NB4 (cell line): Measurements from ENCODE around the gene DARS1.
A peak's percentile ranks its signal among the peaks of the same experiment; 100 is the strongest.

Source experiments
- DNase-seq: peaks from one replicate; pipeline ENCODE4 v3.0.0; 2010; ENCODE audit warnings: low read depth
- H3K4me3 ChIP-seq: one replicate; pipeline ENCODE4 v1.5.1; 2011; ENCODE audit warnings: mild to moderate bottlenecking, low read depth, low read length, moderate library complexity
- MYC ChIP-seq: IDR thresholded peaks from 2 replicates; pipeline ENCODE4 v1.6.1; 2011; ENCODE audit warnings: low read depth, low read length
- POLR2A ChIP-seq: IDR thresholded peaks from 2 replicates; pipeline ENCODE4 v1.6.1; 2011; ENCODE audit warnings: mild to moderate bottlenecking; ENCODE audit not compliant: insufficient read length; ENCODE audit errors: extremely low read depth
- TF ChIP-seq, protein P1 (sequence below): IDR thresholded peaks from 2 replicates; pipeline ENCODE4 v1.6.1; 2011; ENCODE audit warnings: low read depth, low read length
- TF ChIP-seq, protein P2 (sequence below): IDR thresholded peaks from one replicate; pipeline ENCODE4 v1.5.1; 2012; ENCODE audit warnings: low read depth, low read length

The DARS1 gene

DNA sequence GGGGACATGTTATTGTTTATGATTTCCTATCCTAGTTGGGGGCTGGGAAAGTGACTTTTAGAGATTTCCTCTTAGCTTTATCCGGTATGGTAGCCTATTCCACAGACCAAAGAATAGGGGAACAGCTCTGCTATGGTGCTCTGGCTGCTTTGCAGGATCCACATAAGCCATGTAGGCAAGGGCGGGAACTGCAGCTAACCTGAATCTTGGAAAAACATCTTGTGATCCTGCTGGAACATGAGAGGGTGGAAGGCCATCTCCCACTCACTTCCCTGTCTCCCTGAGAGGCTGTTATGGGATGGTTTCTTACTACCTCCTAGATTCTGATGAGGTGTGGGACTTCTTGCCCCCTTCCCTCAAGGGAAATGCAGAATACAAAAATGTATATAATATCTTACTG is 2.0 kb upstream of the DARS1 start:
- TF ChIP-seq, protein P1, sequence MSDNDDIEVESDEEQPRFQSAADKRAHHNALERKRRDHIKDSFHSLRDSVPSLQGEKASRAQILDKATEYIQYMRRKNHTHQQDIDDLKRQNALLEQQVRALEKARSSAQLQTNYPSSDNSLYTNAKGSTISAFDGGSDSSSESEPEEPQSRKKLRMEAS: no peak
- no peak for TF ChIP-seq MYC
- DNase-seq: no peak
- H3K4me3 ChIP-seq: no peak overlapping the region

DNA sequence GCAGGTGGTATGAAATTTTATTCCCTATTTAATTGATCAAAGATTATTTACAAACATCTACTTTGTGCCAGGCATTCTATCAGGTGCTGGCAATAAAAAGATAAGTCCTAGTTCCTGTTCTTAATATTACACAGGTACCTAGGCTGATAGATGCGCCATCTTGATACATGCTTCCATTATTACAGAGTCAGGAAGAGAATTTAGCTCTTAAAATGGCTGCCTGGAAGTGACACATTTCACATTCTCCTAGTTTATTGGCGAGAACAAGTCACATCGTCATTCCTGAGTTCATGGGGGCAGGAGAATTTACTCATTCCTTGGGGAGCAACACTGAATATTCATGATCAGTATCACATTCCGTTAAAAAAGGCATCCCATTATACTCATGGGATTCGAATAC is 1.1 kb upstream of the DARS1 start:
- TF ChIP-seq POLR2A (no peak), MYC (no peak)
- TF ChIP-seq, protein P1: no peak
- TF ChIP-seq, protein P2, sequence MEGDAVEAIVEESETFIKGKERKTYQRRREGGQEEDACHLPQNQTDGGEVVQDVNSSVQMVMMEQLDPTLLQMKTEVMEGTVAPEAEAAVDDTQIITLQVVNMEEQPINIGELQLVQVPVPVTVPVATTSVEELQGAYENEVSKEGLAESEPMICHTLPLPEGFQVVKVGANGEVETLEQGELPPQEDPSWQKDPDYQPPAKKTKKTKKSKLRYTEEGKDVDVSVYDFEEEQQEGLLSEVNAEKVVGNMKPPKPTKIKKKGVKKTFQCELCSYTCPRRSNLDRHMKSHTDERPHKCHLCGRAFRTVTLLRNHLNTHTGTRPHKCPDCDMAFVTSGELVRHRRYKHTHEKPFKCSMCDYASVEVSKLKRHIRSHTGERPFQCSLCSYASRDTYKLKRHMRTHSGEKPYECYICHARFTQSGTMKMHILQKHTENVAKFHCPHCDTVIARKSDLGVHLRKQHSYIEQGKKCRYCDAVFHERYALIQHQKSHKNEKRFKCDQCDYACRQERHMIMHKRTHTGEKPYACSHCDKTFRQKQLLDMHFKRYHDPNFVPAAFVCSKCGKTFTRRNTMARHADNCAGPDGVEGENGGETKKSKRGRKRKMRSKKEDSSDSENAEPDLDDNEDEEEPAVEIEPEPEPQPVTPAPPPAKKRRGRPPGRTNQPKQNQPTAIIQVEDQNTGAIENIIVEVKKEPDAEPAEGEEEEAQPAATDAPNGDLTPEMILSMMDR: no peak
- DNase-seq: no peak
- peak overlapping the region; percentile 98 for H3K4me3 ChIP-seq

DNA sequence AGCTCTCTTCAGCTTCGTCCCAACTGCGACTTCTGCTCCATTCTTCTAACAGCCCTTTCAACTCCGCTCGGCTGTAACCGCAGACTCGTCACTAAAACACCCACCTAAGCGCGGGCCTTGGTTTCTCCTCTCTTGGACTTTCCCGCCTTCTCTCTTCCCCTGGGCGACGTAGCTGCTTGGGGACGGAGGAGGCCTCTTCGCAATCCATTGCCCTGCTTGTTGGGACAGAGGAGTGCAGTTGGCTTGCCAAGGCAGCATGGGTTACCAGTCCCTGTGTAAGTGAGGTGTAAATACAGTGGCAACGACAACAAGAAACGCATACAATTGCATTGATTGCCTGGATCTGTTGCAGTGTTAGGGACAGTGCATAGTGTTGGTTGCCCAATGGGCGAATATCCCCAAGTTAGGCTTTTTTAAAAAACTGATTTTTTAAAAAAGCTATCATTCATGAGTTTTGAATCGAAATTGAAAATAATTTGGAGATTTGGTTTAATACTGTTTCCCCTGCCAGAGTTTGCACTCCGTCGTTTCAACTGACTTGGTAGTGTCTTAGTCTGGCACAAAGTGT is 484 bp upstream of the DARS1 start:
- H3K4me3 ChIP-seq: peak overlapping the region; percentile 98
- DNase-seq: peak; percentile 91
- TF ChIP-seq POLR2A: no peak
- TF ChIP-seq MYC: peak; percentile 28; the same call in 1 of the 2 replicates
- TF ChIP-seq, protein P2: no peak
- TF ChIP-seq, protein P1: peak; percentile 37

DNA sequence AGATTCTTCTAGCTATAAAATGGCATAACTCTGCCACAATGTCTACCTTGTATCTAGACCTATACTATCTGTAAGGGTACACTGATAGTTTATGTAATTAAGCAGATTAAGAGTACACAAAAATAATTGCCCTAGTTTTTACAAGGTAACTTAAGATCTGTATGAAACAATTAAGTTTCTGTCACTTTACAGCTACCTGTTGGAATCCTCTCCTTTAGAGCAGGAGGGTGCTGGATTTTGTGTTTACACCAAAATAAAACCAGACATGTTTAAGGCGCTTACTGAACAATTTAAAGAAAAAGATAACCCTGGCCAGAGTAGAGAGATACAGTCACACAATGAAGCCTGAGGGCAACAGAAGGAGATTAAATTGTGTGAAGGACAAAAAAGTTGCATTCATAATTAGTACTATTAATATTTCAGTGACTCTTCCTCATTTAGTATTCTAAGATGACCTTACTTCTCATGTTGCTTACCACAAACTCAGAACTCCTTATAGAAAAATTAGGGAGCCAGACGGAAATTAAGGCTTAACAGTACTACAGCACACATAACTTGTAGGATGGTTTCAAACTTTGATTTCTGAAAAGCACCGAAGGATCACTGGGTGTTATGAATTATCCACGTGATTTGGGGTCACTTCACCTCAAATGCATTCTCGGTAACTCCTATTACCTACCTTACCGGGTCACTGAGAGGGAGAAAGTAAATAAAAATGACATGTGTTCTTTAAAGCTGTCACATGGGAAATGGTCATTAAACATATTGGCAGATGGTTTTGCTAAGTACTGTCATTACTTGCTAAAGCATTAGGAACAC is 1.0 kb downstream of the DARS1 start:
- DNase-seq: no peak
- TF ChIP-seq POLR2A: no peak
- no peak for TF ChIP-seq MYC
- TF ChIP-seq, protein P2: no peak
- TF ChIP-seq, protein P1: peak; percentile 85

DNA sequence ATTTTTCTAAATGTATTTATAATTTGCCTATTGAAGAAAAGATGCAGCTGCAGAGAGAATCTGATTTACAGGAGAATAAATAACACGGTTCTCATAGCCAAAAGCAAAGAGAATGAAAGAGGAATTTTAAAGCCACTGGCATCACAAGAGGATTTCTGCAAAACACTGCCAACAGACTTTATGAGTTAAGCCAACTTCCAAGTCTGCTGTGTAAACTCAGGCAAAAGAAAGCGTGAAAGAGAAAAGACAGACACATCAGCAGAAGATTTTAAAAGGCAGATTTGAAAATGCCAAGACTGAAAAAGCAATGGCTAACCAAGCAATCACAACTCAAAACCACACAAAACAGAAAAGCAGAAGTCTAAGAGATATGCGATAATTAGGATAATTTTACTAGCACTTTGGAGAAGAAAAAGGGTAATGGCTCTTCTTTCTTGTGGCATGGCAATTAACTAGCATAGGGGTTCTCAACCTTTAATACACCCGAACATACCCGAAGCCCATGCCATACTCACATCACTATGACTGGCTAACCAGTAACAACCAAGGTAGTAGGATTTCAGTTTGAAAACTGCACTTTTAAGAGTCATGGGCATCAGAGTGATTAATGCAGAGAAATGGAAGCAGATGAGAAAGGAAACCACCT is 4.9 kb downstream of the DARS1 start:
- no peak for TF ChIP-seq MYC
- TF ChIP-seq, protein P2: no peak
- no peak for TF ChIP-seq POLR2A
- TF ChIP-seq, protein P1: no peak
- peak; percentile 40 for DNase-seq
- H3K4me3 ChIP-seq: no peak overlapping the region

More for the DNA sequence above, 1.0 kb downstream of the DARS1 start:
- H3K4me3 ChIP-seq: peak overlapping the region; percentile 98

DNA sequence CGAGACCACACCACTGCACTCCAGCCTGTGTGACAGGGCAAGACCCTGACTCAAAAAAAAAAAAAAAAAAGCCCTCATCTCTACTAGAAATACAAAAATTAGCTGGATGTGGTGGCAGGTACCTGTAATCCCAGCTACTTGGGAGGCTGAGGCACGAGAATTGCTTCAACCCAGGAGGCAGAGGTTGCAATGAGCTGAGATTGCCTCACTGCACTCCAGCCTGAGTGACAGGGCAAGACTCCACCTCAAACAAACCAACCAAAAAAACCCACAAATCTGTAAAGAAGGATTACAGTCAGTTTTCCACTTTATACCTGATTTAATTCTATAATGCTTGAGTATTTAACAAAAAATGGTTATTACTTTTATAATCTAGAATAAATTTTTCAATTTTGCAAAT is 9.7 kb downstream of the DARS1 start:
- no peak overlapping the region for H3K4me3 ChIP-seq
- TF ChIP-seq POLR2A (no peak), MYC (no peak)
- TF ChIP-seq, protein P2: no peak
- TF ChIP-seq, protein P1: no peak
- DNase-seq: no peak
